ENCODE results near the gene PCSK6.

PCSK6 gene

DNA sequence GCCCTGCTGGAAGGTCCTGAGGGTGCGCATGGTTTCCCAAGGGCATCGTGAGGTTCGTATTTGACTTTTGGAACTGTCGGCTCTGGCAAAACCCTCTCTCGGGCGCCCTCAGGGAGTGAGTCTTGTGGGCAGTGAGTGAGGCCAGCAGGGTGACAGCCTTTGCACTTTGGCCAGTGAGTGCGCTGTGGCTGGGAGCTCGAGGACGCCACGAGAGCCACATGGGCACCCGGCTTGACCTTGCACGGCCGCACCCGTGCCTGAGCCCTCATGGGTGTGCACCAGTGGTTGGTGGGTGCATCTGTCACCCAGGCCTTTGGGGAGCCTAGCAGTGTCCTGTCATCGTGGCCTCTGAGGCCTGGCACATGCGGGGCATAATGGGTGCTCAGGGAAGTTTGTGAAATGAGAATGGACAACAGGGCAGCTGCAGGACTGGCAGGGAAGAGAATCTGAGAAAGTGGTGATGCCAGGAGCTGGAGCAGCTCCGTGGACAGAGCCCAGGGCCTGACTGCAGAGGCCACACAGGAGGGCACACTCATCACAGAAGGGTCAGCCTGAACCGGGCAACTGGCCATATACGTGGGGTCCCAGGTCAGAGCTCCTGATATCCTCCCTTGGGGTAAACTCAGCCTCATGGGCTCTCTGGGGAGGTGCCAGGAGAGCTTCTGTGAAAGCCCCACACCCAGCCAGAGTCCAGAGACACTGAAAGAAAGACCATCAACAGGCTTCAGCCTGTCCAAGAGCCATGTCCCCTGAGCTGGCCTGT lies 164.1 kb downstream of the PCSK6 start:
- no peak for DNase-seq (ENCODE audit: low spot score)

DNA sequence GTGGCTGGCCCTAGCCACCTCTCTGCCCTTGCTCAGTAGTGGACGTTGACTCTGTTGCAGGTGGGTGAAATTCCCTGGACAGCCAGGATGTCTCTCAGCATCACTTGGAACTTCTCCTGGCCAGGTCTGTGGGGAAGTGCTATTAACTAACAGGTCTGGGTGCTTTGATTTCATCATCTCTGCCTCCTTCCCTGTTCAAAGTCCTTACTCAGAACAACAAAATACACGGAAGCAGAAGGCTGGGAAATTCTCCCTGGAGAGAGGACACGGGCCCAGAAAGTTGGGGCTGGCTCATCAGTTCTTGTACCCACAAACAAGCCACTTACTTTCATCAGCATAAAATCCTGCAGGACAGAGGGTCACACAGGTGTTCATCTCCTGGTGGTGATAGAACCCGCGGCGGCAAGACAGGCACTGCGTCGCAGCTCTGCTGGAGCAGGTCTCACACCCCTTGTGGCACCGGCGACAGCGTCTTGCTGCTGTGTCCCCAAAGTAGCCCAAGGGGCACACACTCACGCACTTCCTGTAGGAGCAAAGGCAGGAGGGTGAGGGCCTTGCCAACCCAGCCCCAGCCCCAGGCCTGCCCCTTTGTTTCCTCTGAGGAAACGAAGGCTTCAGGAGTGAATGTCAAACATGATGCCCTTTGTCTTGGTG lies 164.9 kb downstream of the PCSK6 start:
- no peak for DNase-seq (ENCODE audit: low spot score)

DNA sequence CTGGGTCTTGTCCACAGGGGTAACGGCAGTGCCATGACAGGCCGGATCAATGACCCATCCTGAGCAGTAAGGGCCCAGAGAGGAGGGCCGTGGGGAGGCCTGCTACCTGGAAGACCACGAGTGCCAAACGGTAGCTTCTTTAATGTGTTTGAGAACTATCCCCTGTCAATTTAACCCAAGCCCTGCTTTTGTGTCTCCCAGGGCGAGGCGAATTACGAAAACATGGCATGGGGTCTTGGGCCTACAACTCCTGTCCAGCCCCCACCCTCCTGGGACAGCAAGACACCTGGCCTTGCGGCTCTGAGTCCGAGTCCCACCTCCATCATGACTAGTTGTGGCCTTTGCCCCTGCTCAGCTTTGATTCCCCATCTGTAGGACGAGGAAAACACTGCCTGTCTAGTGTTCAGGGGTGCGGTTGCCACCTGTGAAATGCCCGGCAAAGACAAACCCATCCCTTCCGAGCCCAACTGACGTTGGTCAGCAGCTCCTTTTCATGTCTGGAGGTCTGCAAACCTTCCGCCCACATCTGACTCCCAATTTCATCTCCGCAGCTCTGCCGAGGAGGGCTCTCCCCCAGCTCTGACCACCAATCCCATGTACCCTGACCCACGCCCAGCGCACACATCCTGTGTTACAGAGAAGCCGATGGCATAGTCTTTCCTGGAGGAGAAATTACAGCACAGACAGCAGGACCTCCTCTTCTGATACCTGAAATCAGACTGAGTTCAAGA lies 165.5 kb downstream of the PCSK6 start:
- DNase-seq (ENCODE audit: low spot score), result no peak

DNA sequence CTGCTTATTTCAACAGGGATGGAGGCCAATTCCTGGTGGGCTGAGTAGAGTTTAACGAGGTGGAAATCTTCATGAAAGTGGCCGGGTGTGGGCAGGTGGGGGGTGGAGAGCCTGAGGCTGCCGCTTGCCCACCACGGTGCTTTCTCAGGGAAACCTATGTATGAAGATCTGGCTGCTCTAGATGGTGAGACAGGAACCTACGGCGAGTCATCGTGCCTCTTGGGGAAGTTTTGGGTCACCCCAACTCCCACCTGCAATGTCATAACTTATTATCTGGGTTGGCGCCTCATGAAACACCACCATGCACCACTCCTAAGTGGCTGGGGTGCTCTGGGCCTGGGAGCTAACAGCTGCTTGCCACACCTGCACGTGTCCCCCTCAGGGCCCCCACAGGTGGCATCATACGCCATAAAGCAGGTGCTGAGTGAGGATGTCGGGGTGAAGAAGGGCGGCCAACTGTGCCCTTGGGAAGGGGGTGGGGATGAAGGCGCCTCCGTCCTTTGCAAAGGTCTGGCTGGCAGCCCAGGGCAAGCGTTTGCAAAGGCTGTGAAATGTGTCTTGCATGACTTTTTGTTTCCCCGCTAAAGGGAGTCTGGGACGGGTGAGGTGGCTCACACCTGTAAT lies 166.5 kb downstream of the PCSK6 start:
- DNase-seq (ENCODE audit: low spot score), result no peak

DNA sequence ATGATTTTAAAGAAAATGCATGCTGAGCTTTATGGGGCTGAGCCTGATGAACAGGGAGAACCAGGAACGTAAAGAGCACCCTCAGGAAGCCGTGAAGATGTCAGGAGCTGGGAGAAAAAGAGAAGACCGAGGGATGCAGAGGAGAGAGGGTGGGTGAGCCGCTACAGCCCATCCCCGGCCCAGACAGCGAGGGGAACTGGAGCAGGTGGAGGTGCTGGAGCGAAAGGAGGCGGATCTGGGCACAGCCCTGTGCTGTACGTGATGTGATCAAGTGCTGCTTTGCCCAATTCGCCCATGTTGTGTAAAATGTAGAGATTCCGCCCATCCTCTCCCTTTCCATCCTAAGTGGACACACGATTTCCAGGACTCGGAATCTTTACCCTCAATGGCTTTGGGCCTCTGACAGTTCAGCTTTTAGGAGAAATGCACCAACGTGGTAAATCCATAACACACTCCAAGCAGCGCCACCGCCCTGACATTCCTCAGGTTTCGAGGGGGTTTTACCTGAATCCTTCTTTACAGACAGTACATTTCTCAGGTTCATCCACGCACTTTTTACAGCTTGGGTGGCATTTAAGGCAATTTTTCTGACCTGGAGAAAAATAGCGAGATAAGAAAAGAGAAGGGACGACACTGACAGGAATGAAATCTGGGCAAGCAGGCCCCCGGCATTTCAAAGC lies 167.4 kb downstream of the PCSK6 start:
- no peak for DNase-seq (ENCODE audit: low spot score)

DNA sequence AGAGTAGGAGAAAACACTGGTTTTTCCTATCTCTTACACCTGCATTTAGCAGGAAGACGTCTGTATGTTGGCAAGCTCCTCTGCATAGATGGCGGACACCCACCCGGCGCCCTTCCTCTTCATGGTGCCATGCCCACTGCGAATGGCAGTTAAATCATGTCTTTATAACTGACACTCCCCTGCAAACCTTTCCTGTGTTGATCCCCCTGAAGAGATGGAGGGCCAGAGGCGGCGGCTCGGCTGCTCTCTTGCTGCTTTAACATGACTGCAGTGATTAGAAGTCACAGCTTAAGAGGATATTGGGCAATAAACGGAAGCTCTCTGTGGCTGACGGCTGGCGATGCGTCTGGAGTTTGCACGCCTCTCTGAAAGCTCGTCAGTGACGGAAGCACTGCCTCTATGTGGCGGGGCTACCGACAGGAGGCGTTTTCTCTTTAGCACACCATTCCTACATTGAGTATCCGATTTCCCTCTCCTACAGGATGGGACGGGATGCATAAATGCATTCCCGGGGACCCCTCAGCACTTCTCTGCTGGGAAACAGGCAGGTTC lies 168.9 kb downstream of the PCSK6 start:
- peak; percentile 60 for DNase-seq (ENCODE audit: low spot score)

DNA sequence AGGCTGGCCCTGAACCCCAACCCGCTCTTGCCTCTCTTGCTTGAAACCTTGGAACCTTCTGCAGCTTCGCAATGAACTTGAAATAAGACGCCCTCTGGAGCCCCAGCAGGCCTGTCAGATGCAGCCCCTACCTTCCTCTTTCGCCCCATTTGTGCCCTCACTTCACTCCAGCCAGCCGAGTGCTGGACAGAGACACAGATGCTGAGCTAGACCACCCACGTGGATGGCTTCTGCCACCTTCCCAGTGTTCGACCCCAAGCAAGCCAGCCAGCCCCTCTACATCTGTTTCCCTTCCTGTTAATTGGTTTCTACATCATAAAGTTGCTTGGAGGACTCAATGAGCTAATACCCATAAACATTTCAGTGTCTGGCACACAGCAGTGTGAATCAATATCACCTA lies 170.7 kb downstream of the PCSK6 start:
- no peak for DNase-seq (ENCODE audit: low spot score)

DNA sequence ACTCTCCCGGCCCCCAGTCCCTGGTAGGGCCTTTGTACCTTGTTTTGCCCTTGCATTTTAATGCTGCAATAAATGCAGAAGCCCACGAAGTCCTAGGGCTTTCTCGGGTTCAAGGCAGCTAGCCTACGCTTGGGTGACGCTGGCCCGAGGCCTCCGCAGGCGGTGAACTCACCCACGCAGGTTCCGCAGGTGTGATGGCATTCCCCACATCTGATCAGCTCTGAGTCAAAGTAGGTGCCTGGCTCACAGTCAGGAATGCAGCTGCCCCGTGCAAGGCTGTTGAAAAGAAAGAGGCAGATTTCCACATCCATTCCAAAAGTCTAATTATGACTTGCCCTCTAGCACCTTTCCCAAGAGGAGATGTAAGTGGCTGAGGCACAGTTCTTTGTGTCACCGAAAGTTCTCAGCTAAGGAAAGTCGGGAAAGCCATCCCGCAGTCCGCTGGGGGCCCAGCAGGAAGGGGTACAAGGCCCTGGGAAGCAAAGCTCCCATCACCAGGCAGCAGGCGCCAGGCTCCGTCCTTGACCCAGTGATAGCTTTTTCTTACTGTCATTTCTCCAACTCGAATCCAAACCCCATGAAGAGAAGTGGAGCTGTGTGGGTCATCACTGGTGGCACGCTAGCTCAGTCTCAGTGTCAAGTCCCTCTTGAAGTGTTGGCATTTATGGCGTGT lies 171.2 kb downstream of the PCSK6 start:
- DNase-seq (ENCODE audit: low spot score), result no peak

DNA sequence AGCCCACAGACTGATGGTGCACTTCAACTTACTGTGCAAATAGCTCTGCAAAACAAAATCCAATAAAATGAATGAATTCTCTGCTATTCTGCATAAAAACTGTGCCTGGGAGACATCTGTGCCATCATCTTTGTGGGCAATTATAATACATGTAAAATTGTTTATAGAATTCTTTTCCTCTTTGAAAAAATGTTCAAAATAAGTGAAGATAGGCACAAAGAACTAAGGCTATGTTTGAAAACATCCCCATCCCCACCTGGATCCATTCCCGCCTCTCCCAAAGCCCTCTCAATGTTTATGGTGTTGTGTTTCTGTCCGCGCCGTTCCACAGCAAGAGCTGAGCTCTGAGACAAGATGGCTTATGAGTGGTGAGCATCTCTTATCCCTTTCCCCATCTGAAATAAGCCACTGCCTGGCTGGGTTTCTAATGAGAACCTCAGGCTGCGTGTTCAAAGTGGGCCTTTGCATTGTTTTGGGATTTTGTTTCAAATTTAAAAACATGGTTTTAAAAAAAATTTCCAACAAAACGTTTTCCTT lies 172.1 kb downstream of the PCSK6 start:
- DNase-seq (ENCODE audit: low spot score), result no peak

DNA sequence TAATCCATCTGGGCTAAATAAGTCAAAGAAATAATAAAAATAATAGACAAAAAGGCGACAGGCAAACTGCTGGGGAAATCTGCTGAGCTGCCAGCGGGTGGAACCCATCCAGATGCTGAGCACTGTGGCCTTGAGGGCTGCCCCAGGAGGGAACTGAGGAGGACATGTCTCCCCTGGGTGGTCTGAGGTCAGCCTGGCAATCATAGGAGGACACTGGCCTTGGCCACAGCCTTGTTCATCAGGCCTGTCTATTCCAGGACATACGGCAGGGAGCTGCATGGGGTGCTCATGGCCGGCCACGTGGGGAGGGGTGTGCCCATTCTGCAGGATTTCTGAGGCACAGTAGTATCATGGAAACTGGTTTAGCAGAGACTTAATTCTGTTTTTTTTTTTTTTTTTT lies 173.0 kb downstream of the PCSK6 start:
- DNase-seq (ENCODE audit: low spot score), result no peak

DNA sequence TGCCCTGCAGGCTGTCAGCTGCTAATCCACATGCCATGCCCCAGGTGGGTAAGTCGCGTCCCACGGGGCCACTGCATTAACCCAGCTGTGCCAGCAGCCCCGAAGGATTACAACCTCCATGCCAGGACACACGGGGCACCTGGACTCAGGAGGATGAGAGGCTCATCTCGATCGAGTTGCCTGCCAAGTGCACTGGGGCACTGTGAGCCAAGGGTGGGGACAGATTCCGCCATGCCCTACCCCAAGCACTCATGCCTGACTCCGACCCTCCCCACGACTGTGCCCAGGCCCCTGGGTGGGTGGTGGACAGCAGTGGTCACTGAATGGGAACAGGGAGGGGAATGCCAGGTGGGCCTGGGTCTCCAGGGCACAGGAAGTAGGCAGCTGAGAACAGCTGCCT lies 173.8 kb downstream of the PCSK6 start:
- DNase-seq (ENCODE audit: low spot score), result no peak

DNA sequence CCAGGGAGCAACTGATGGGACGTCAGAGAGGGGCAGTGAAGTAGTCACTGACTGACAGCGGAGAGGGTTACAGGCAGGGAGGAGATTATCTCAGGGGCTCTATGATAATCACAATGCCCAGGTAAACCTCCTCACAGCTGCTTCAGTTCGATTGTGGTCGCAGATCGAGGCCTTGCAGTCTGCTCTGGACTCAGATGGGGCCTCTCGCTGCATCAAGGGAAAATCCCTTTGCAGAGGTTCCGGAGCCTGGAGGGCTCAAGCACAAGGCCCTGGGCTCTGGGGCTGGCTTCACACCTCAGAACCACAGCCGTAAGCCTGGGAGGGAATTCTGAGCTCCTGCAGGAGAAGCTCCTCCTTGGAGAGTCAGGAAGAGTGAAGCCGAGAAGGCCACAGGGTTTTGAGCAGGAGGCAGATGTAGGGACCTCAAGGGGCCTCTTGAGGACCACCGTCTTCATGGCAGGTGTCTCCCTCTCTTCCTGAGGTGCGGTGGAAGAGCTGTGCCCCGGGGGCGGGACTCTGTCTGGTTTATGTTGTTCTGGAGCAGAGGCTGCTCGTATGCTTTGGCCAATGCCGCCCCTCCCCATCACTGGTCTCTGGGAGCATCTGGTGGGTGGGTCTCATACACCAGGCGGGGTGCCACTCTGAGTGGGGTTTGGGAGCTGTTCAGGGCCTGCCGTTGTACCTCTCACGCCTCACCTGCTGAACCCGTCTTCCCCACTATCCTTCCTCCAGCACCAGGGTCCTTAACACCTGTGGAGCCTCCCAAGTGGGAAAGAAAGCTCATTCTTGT lies 175.0 kb downstream of the PCSK6 start:
- DNase-seq (ENCODE audit: low spot score), result no peak

DNA sequence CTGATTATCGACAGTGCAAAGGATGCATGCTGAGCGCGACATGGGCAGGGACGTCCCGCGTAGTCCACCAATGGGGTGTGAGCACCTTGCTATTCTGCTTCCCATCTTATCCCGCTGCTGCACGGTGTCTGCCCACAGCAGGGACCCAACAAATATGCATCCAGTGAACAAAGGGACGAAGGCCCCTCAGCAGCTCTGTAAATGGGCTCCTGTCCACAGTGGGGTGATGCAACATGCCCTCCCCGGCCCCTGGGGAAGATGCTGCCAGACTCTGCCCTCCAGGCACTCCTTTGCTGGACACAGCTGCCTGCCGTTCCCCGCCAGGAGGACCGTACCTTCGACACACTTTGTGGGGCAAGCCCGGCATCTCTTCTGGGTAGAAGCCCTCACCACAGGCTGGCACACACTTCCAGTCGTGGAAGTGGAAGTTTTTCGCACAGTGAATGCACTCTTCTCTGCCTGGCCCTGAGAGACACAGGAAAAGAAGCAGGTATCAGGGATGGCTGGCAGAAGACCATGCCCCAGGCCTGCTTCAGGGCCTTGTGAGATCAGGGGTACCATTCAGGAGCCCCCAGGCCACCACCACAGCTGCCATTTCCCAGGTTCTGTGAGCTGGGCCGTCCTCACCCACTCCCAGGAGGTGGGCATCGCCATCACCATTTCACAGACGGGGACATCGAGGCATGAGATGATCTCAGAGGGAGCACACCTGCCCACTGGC lies 176.3 kb downstream of the PCSK6 start:
- no peak for DNase-seq (ENCODE audit: low spot score)

DNA sequence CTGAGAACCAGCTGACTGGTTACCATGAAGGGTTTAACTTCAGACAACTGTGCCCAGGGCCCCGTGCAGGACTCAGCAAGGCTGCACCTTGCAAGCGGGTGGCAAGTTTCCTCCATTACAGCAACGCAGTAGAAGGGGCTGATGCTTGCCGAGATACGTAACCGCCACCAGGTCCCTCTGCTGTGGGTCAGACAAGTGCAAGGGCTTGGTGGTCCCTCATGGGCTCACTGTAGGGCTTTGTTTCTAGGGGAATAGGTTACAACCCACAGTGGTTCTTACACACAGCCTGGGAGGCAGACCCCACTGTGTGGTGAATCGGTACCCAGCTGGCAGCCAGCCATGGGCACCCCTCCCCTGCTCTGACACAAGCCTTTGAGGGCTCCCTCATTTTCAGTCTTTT lies 179.0 kb downstream of the PCSK6 start:
- no peak for DNase-seq (ENCODE audit: low spot score)

DNA sequence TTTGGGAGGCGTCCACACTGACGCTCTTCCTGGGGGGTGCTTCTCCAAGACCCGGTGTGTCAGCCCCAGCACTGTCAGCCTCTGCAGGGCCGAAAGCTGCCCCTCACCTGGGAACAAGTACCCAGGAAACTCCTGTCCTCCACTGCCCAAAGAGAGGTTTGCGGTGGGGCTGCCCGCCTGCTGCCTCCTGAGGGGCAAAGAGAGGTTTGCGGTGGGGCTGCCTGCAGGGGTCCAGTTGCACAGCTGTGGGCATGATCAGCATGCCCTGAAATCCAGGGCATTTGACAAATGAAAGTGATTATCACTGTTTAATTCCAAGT lies 179.4 kb downstream of the PCSK6 start:
- no peak for DNase-seq (ENCODE audit: low spot score)

DNA sequence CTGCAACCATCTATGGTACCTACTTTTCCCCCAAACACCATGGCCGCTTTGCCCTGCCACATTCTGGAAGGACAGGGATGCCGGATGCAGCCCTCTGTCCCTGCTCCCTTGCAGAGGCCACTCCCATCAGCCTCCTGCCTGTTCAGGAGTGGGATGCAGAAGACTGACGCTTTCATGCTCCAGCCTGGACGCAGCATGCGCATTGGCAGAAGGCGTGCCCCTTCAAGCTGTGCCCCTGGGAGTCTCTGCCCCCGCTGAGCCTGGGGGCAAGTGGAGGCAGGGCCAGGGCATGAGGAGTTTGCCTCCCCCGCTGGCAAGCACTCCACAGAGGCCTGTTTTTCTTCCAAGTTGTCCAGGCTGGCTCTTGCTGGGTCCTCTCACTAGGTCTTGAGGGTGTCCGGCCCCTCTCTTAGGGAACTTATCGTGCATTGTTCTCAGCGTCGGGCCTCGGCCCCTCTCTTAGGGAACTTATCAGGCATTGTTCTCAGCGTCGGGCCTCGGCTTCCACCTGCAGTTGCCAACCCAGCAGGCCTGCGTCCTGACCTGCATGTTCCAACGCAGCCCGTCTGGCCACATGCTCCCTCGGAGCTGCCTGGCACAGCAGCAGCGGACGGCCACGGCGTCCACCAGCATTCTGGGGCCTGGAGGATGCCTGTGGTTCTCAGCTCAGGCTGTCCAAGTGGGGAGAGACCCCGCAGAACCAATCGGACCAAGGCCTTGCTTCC lies 179.9 kb downstream of the PCSK6 start:
- DNase-seq (ENCODE audit: low spot score), result no peak

DNA sequence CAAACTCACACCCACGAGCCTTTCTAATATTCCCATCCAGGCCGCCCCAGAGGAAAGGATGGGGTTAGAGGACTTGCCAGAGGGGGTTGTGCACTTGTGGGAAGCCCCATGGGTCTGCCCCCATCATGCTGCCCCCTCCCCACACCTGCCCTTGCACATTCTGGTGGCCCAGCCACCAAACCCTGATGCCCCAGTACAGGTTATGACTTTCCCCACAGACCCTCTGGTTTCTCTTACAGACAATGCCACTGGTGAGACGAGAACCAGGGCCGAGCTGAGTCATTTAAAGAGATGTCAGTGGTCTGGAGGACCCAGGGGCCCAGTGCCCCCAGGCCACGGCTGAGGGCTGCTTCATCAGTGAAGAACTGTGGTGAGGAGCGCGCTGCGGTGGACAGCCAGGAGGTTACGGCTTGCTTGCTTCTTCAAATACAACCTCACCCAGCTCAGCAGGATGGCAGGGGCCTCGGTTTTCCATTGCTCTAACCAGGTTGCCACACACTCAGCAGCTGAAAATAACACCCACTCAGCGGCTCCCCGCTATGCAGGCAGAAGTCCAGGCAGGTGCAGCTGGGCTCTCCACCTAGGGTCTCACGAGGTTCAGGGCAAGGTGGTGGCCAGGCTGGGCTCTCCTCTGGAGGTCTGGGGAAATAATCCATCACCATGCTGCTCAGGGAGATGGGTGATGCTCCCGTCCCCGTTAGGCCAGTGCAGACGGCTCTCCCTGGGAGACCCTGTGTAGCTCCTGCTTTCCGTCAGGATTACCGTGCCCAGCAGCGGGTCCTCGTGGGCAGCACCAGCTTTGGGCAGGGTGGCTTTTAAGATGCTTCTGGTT lies 180.7 kb downstream of the PCSK6 start:
- no peak for DNase-seq (ENCODE audit: low spot score)
